Mesendoderm (in vitro differentiated cells): ENCODE measurements around the gene SNRPD2. TPM values are rescaled to one million over a fixed set of nuclear protein-coding genes. Genes with fewer than 3 reads are reported as not detected.

Experiments used
- DNase-seq: peaks from one replicate; pipeline ENCODE4 v3.0.0; 2013
- H2AK5ac ChIP-seq: 2 replicates; pipeline ENCODE4 v1.6.1; 2013; ENCODE audit warnings: low read length, inconsistent platforms
- H2BK120ac ChIP-seq: 2 replicates; pipeline ENCODE4 v1.6.1; 2013; ENCODE audit warnings: low read depth, mild to moderate bottlenecking, low read length, moderate library complexity, mixed read lengths
- H2BK15ac ChIP-seq: replicated peaks from 2 replicates; pipeline ENCODE4 v1.6.1; 2013; ENCODE audit warnings: low read depth, mild to moderate bottlenecking, moderate library complexity
- H2BK5ac ChIP-seq: 2 replicates; pipeline ENCODE4 v1.6.1; 2013; ENCODE audit warnings: low read length, inconsistent platforms
- H3K18ac ChIP-seq: 2 replicates; pipeline ENCODE4 v1.6.1; 2013; ENCODE audit warnings: mild to moderate bottlenecking, low read length, mixed read lengths
- H3K23ac ChIP-seq: one replicate; pipeline ENCODE4 v1.6.1; 2013; ENCODE audit warnings: low read length
- H3K27ac ChIP-seq: 2 replicates; pipeline ENCODE4 v1.5.1; 2013; ENCODE audit warnings: low read depth, mild to moderate bottlenecking, inconsistent platforms, low read length, moderate library complexity
- H3K27me3 ChIP-seq: 2 replicates; pipeline ENCODE4 v1.6.1; 2013; ENCODE audit warnings: low read length, control low read depth, mild to moderate bottlenecking, inconsistent platforms; ENCODE audit not compliant: insufficient read depth, poor library complexity
- H3K36me3 ChIP-seq: 2 replicates; pipeline ENCODE4 v1.6.1; 2013; ENCODE audit warnings: low read length, inconsistent platforms; ENCODE audit not compliant: control insufficient read depth, insufficient read depth
- H3K4ac ChIP-seq: one replicate; pipeline ENCODE4 v1.6.1; 2013; ENCODE audit warnings: low read depth, mild to moderate bottlenecking, low read length, moderate library complexity
- H3K4me1 ChIP-seq: 2 replicates; pipeline ENCODE4 v1.6.1; 2013; ENCODE audit warnings: low read depth, low read length, inconsistent platforms; ENCODE audit not compliant: control insufficient read depth
- H3K4me2 ChIP-seq: 2 replicates; pipeline ENCODE4 v1.6.1; 2013; ENCODE audit warnings: low read length
- H3K4me3 ChIP-seq: 2 replicates; pipeline ENCODE4 v1.5.1; 2013; ENCODE audit warnings: mild to moderate bottlenecking, low read length
- H3K56ac ChIP-seq: one replicate; pipeline ENCODE4 v1.6.1; 2013; ENCODE audit warnings: low read length
- H3K79me1 ChIP-seq: 2 replicates; pipeline ENCODE4 v1.6.1; 2013; ENCODE audit warnings: low read length, inconsistent platforms
- H3K79me2 ChIP-seq: 2 replicates; pipeline ENCODE4 v1.6.1; 2013; ENCODE audit warnings: mild to moderate bottlenecking, low read length; ENCODE audit not compliant: control insufficient read depth, insufficient read depth
- H3K9ac ChIP-seq: 2 replicates; pipeline ENCODE4 v1.6.1; 2013; ENCODE audit warnings: low read length, inconsistent platforms
- H4K5ac ChIP-seq: one replicate; pipeline ENCODE4 v1.6.1; 2013; ENCODE audit warnings: low read length
- H4K8ac ChIP-seq: one replicate; pipeline ENCODE4 v1.6.1; 2013; ENCODE audit warnings: low read depth, mild to moderate bottlenecking, control low read depth, low read length, moderate library complexity
- WGBS: extraction: QIAGEN DNeasy Blood & Tissue Kit; methylation state at CpG from one replicate; pipeline ENCODE4 v1.1.7; 2013; ENCODE audit warnings: low lambda C conversion rate, missing lambda C conversion rate; ENCODE audit not compliant: insufficient coverage; ENCODE audit errors: extremely low coverage; 5-methylcytosine and 5-hydroxymethylcytosine counted together
- small RNA-seq: library from polyadenylated mRNA; stranded (forward); fragments of <200 nt; extraction: miRNeasy Mini kit (QIAGEN cat#:217004); gene quantifications from one replicate; pipeline ENCODE3, GENCODE V24; 2013; ENCODE audit not compliant: insufficient read depth

The SNRPD2 gene

GRCh38 chr19:45640849-45641273 is 50.9 kb downstream of the SNRPD2 start:
- Histone ChIP-seq H4K8ac (no peak overlapping the region), H3K4me3 (no peak overlapping the region), H2BK120ac (no peak overlapping the region), H3K23ac (no peak overlapping the region), H2BK15ac (no peak overlapping the region), H3K4me1 (peaks cover 9% of the 10 kb centered on the region), H3K56ac (peak overlapping the region; percentile 63), H3K9ac (no peak overlapping the region), H3K36me3 (no peaks in the 10 kb centered on the region), H3K79me1 (no peaks in the 10 kb centered on the region), H2AK5ac (no peak overlapping the region), H4K5ac (no peak overlapping the region), H3K27ac (no peak overlapping the region), H3K27me3 (no peaks in the 10 kb centered on the region), H3K4me2 (peak overlapping the region; percentile 52), H3K4ac (no peak overlapping the region), H2BK5ac (no peak overlapping the region), H3K79me2 (no peaks in the 10 kb centered on the region), H3K18ac (no peak overlapping the region)
- no peak for DNase-seq
- no CpG with 5 or more reads among the region's 17 CpGs for WGBS

GRCh38 chr19:45638930-45639729 is 52.6 kb downstream of the SNRPD2 start, which contains the start of gene EML2:
Gene EML2 (minus strand): TSS chr19:45639397. CDS start chr19:45639376, 21 bp downstream.
- H3K79me1 ChIP-seq, result no peaks in the 10 kb centered on the region
- H3K56ac ChIP-seq, result peak within 1 kb of the TSS; percentile 93
- no peak within 1 kb of the TSS for H4K8ac ChIP-seq
- H4K5ac ChIP-seq, result no peak within 1 kb of the TSS
- H3K23ac ChIP-seq, result no peak within 1 kb of the TSS
- H3K4me2 ChIP-seq, result peak within 1 kb of the TSS; percentile 94
- peak within 1 kb of the TSS; percentile 52 for H3K18ac ChIP-seq
- H3K4me1 ChIP-seq, result peaks cover 7% of the 10 kb centered on the region
- H2BK120ac ChIP-seq, result no peak within 1 kb of the TSS
- no peaks in the 10 kb centered on the region for H3K36me3 ChIP-seq
- peak; percentile 89 for DNase-seq
- H2BK15ac ChIP-seq, result no peak within 1 kb of the TSS
- H3K27me3 ChIP-seq, result no peaks in the 10 kb centered on the region
- no peaks in the 10 kb centered on the region for H3K79me2 ChIP-seq
- H3K4ac ChIP-seq, result peak within 1 kb of the TSS; percentile 40
- peak within 1 kb of the TSS; percentile 53 for H3K27ac ChIP-seq
- H2BK5ac ChIP-seq, result peak within 1 kb of the TSS; percentile 51
- H3K4me3 ChIP-seq, result peak within 1 kb of the TSS; percentile 67
- WGBS, result no CpG with 5 or more reads among the region's 52 CpGs
- H3K9ac ChIP-seq, result peak within 1 kb of the TSS; percentile 76
- H2AK5ac ChIP-seq, result no peak within 1 kb of the TSS

GRCh38 chr19:45637890-45638667 is 53.7 kb downstream of the SNRPD2 start:
- H3K36me3 ChIP-seq, result no peaks in the 10 kb centered on the region
- H3K4ac ChIP-seq, result peak overlapping the region; percentile 40
- peak overlapping the region; percentile 56 for H3K27ac ChIP-seq
- no peak overlapping the region for H3K23ac ChIP-seq
- no CpG with 5 or more reads among the region's 19 CpGs for WGBS
- no peaks in the 10 kb centered on the region for H3K27me3 ChIP-seq
- H2AK5ac ChIP-seq, result no peak overlapping the region
- H4K8ac ChIP-seq, result no peak overlapping the region
- H3K4me3 ChIP-seq, result peak overlapping the region; percentile 67
- peak overlapping the region; percentile 52 for H3K18ac ChIP-seq
- H3K79me2 ChIP-seq, result no peaks in the 10 kb centered on the region
- H3K9ac ChIP-seq, result peak overlapping the region; percentile 76
- H2BK15ac ChIP-seq, result no peak overlapping the region
- H3K56ac ChIP-seq, result peak overlapping the region; percentile 93
- H3K79me1 ChIP-seq, result no peaks in the 10 kb centered on the region
- peak overlapping the region; percentile 94 for H3K4me2 ChIP-seq
- H4K5ac ChIP-seq, result no peak overlapping the region
- H2BK5ac ChIP-seq, result no peak overlapping the region
- no peak overlapping the region for H2BK120ac ChIP-seq
- DNase-seq, result peak; percentile 80
- peaks cover 3% of the 10 kb centered on the region for H3K4me1 ChIP-seq

Small RNA genes within 50 kb of the gene (small RNA-seq; reads per million reads assigned to genes)
- gene MIR642A (0.54 reads per million), gene RN7SL836P (not detected)
